GM12872 (cell line): ENCODE measurements around the gene VSIG10L.

ENCODE experiments used
- CTCF ChIP-seq: IDR thresholded peaks from 3 replicates; pipeline ENCODE4 v1.5.1; 2011; ENCODE audit warnings: low read depth, mild to moderate bottlenecking, low read length, moderate library complexity; ENCODE audit not compliant: insufficient read depth

Gene VSIG10L

GRCh38 chr19:51341976-51342580 is at the start of gene VSIG10L:
Gene VSIG10L (minus strand): TSS chr19:51342139. CDS start chr19:51342124, 15 bp downstream.
- no peak for TF ChIP-seq CTCF

DNA sequence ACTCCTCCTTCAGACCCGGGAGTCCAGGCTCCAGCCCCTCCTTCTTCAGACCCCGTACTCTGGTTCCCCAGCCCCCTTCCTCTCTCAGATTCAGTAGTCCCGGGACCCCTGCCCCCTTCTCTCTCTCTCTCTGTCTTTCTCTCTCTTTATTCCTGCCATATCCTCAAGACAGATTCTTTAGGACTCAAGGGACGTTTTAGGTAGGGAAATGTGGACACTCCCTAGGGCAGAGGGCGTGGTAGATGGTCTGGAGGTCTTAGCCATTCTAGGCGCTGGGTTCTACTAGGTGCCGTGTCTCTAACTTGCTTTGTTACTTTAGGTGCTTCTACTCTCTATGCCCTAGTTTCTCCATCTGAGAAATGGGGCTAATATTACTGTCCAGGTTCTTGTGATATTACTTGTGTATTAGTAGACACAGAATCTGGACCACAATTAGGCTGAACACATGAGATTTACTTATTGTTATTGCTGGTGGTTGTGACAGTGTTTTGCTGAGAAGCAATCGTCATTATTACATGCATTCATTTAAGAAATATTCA is 49.2 kb upstream of the VSIG10L start:
- TF ChIP-seq CTCF = no peak

DNA sequence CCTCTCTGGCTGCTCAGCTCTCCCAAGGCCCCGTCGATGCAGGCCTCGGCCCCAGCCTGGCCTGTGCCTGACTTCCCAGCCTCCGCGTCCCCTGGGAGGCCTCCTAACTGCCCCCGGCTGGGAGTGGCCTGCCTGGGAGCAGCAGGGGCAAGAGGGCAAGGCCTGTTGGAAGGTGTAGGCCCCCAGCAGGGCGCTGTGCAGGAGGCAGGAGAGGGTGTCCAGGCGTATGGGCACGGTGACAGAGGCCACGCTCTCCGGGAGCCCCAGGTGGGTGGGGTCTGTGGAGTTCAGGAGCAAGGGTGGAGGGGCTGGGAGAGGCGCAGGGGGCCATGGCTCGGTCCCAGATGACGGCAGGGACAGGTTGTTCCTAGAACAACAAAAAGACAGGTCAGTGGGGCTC is 47.2 kb upstream of the VSIG10L start:
- TF ChIP-seq CTCF = no peak

DNA sequence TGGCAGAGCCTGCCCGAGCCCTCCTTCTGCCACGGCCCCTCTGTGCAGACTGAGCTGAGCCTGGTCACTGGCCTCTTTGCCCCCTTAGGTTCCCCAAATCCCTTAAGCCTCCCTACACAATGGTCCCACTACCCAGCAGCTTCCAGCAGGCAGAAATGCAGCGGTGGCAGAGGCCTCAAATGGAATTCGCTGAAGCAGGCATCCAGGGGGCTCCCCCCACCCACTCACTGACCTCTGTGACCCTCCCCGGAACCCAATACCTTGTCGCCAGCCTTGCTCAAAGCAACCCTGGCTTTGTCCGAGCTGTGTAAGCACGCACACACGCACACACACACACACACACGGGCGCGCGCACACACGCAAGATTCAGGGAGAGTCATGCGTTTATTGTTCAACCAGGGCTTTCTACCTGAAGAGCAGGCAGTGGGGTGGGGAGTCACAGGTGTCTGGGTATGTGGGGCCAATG is 46.0 kb upstream of the VSIG10L start, which contains the start of gene LIM2:
Gene LIM2 (minus strand): TSS at position 51 of the 466 bp plus-strand sequence. CDS start 531 bp downstream, outside the sequence.
- no peak for TF ChIP-seq CTCF

- no peak for TF ChIP-seq CTCF
These were observed 45.1 kb upstream of the VSIG10L start for GRCh38 chr19:51386882-51387520.

DNA sequence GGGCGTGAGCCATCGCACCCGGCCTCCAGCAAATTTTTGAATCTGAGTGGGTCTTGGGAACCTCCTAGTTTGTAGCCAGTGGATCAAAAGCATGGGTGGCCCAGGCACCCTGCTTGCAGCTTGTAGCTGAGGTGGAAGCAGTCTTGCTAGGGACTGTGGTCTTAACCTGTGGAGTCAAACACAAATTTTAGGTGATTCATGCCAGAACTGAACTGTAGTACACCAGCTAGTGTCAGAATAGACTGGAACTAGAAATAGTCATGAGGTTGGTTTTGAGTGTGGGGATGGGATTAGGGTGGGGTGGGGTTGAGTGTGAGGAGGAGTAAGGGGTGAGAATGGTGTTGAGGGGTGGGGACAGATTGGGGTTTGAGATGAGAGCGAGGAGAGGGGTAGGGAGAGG is 40.1 kb upstream of the VSIG10L start:
- TF ChIP-seq CTCF = no peak

- TF ChIP-seq CTCF = no peak
These were observed 38.4 kb upstream of the VSIG10L start for GRCh38 chr19:51380379-51380778.
